Keratinocyte (primary cell): ENCODE results near the gene RFFL. TPM values are rescaled to one million over a fixed set of nuclear protein-coding genes. Genes with fewer than 3 reads are reported as not detected.

Experiments
- DNase-seq: peaks from one replicate; pipeline ENCODE4 v3.0.0-alpha.2; 2011; ENCODE audit warnings: low read depth, missing footprints, low spot score
- FAIRE-seq: peaks from 2 replicates; lab custom pipeline; 2011; peaks lifted over from hg19 to GRCh38; lab: Jason Lieb, UNC
- H2AFZ ChIP-seq: 2 replicates; pipeline ENCODE4 v1.6.0; 2012; ENCODE audit warnings: low read length, control low read depth, inconsistent platforms; ENCODE audit not compliant: control insufficient read depth
- H3K27ac ChIP-seq: 2 replicates; pipeline ENCODE4 v1.5.1; 2011; ENCODE audit warnings: low read length; ENCODE audit not compliant: control insufficient read depth, insufficient read depth
- H3K27me3 ChIP-seq: 3 replicates; pipeline ENCODE4 v1.6.0; 2011; ENCODE audit warnings: low read length; ENCODE audit not compliant: control insufficient read depth, insufficient read depth; ENCODE audit errors: extremely low read depth
- H3K36me3 ChIP-seq, 2 experiments: 2 replicates in 1 of 2; 3 replicates in 1 of 2; pipeline ENCODE4 v1.5.1; 2011; ENCODE audit warnings: low read length in 2 of 2, mild to moderate bottlenecking in 1 of 2; ENCODE audit not compliant: control insufficient read depth in 2 of 2, insufficient read depth in 2 of 2; ENCODE audit errors: extremely low read depth in 1 of 2
- H3K4me1 ChIP-seq: 3 replicates; pipeline ENCODE4 v1.5.1; 2011; ENCODE audit warnings: low read length; ENCODE audit not compliant: control insufficient read depth, insufficient read depth; ENCODE audit errors: extremely low read depth
- H3K4me2 ChIP-seq: 3 replicates; pipeline ENCODE4 v1.6.0; 2011; ENCODE audit warnings: low read depth, low read length; ENCODE audit not compliant: control insufficient read depth, insufficient read depth; ENCODE audit errors: extremely low read depth
- H3K4me3 ChIP-seq, 3 experiments: fragments of 200-600 bp in 1 of 3; sonication (generic) in 1 of 3; 2 replicates in 2 of 3; 3 replicates in 1 of 3; pipeline ENCODE4 v1.5.1; 2011 to 2016; ENCODE audit warnings: low read length in 3 of 3, mild to moderate bottlenecking in 3 of 3, control low read depth in 2 of 3, inconsistent platforms in 1 of 3, low read depth in 1 of 3, mixed read lengths in 1 of 3, mixed run types in 1 of 3, moderate library complexity in 1 of 3; ENCODE audit not compliant: control insufficient read depth in 2 of 3, insufficient read depth in 2 of 3; ENCODE audit errors: extremely low read depth in 1 of 3
- H3K79me2 ChIP-seq: 2 replicates; pipeline ENCODE4 v1.6.0; 2012; ENCODE audit warnings: low read length; ENCODE audit not compliant: control insufficient read depth, insufficient read depth
- H3K9ac ChIP-seq: 3 replicates; pipeline ENCODE4 v1.6.0; 2011; ENCODE audit warnings: low read length; ENCODE audit not compliant: control insufficient read depth, insufficient read depth; ENCODE audit errors: extremely low read depth
- H3K9me1 ChIP-seq: 3 replicates; pipeline ENCODE4 v1.6.0; 2011; ENCODE audit warnings: low read length; ENCODE audit not compliant: control insufficient read depth, insufficient read depth; ENCODE audit errors: extremely low read depth
- H3K9me3 ChIP-seq: 2 replicates; pipeline ENCODE4 v1.5.1; 2012; ENCODE audit warnings: low read depth, low read length; ENCODE audit not compliant: control insufficient read depth
- H4K20me1 ChIP-seq: 3 replicates; pipeline ENCODE4 v1.6.0; 2011; ENCODE audit warnings: low read length; ENCODE audit not compliant: control insufficient read depth, insufficient read depth; ENCODE audit errors: extremely low read depth
- EZH2 ChIP-seq: IDR thresholded peaks from one replicate; pipeline ENCODE4 v1.6.1; 2012; ENCODE audit warnings: inconsistent platforms, mild to moderate bottlenecking, low read length, moderate library complexity
- dilution Hi-C: fragments of 300-500 bp; cut with MboI; formaldehyde crosslinking; loops from one replicate; pipeline ENCODE4 v1.7.0; 2020; ENCODE audit warnings: low sequenced_read_pairs; ENCODE audit not compliant: extremely low pct_ligation_motif_present
- polyA plus RNA-seq, 5 experiments: library from polyadenylated mRNA; depleted of rRNA in 3 of 5; stranded (reverse) in 3 of 5; stranded (forward) in 1 of 5; unstranded in 1 of 5; fragments of >200 nt; gene quantifications; 1 replicate in 1 of 5; 2 replicates in 3 of 5; 3 replicates in 1 of 5; pipeline versions ENCODE4 v1.2.1 to v1.2.3, GENCODE V29; 2011 to 2012; ENCODE audit warnings: missing spikeins in 2 of 5, low read depth in 1 of 5, low replicate concordance in 1 of 5
- TF ChIP-seq, protein P1 (sequence below), 3 experiments: IDR thresholded peaks in 1 of 3; conservative IDR thresholded peaks in 1 of 3; optimal IDR thresholded peaks in 1 of 3; 2 replicates in 2 of 3; 3 replicates in 1 of 3; pipeline versions ENCODE3 to v1.5.1; 2011; ENCODE audit warnings: low read length in 3 of 3, mild to moderate bottlenecking in 3 of 3, moderate library complexity in 2 of 3, control low read depth in 1 of 3, inconsistent platforms in 1 of 3; ENCODE audit not compliant: insufficient read depth in 2 of 3; ENCODE audit errors: extremely low read depth in 1 of 3

RFFL gene
- polyA plus RNA-seq, 1 donor (not counting 4 experiments of a cell fraction or from before 2014, with no cell fraction given): 13.5 TPM

DNA sequence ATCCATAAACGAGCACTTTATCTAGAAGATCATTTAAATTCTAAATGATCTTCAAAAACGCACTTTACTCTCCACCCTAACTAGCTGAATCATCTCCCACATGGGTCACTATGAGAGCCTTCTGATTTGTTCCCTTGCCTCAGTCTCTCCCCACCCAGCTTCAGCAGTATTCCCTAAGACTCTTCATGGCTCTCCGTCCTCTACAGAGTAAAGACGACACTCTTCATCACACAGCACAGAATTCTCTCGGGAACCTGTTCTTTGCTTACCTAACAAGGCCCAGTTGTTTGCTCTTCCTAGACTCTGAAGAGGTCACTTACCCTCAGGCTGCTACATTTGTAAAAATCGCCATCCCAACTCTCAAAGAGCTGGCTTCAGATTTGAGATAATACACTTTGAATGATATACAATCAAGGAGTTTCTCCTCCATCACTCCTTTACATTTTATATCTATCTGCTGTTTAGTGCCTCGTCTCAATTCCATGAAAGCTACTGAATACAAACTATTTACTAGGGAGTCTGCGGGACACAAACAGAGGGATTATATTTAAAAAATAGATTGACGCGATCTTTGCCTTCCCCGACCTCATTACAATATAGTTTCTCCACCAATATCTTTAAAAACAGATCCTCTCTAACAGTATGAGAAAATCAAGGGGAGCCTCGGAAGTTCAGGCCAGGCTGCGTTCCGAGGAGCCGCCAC, 83.7 kb downstream of the RFFL start:
- Histone ChIP-seq H4K20me1 (no peaks in the 10 kb centered on the region), H3K36me3 (no peaks in the 10 kb centered on the region), H3K9me3 (no peaks in the 10 kb centered on the region), H3K79me2 (peaks cover 12% of the 10 kb centered on the region), H3K4me2 (peak overlapping the region; percentile 69), H3K9ac (peak overlapping the region; percentile 98), H3K27me3 (no peaks in the 10 kb centered on the region), H3K9me1 (no peaks in the 10 kb centered on the region), H3K4me3 (peak overlapping the region; percentile 82 to 92 (median 86)), H3K4me1 (peaks cover 18% of the 10 kb centered on the region), H2AFZ (peak overlapping the region; percentile 71), H3K27ac (peak overlapping the region; percentile 93)
- FAIRE-seq (no peak), DNase-seq (no peak)
- no peak for TF ChIP-seq EZH2
- TF ChIP-seq, protein P1, sequence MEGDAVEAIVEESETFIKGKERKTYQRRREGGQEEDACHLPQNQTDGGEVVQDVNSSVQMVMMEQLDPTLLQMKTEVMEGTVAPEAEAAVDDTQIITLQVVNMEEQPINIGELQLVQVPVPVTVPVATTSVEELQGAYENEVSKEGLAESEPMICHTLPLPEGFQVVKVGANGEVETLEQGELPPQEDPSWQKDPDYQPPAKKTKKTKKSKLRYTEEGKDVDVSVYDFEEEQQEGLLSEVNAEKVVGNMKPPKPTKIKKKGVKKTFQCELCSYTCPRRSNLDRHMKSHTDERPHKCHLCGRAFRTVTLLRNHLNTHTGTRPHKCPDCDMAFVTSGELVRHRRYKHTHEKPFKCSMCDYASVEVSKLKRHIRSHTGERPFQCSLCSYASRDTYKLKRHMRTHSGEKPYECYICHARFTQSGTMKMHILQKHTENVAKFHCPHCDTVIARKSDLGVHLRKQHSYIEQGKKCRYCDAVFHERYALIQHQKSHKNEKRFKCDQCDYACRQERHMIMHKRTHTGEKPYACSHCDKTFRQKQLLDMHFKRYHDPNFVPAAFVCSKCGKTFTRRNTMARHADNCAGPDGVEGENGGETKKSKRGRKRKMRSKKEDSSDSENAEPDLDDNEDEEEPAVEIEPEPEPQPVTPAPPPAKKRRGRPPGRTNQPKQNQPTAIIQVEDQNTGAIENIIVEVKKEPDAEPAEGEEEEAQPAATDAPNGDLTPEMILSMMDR (optimal IDR thresholded peaks at IDR 0.05 in 1 of 3, IDR thresholded peaks at IDR 0.05 in 1 of 3, conservative IDR thresholded peaks at IDR 0.05 in 1 of 3; ENCODE audit: extremely low read depth in 1 of 3, insufficient read depth in 2 of 3, low read length in 3 of 3): no peak
- dilution Hi-C loops: no loop called here

GRCh38 chr17:34979153-34979552, 84.4 kb downstream of the RFFL start:
- no peak for TF ChIP-seq EZH2
- TF ChIP-seq, protein P1 (optimal IDR thresholded peaks at IDR 0.05 in 1 of 3, IDR thresholded peaks at IDR 0.05 in 1 of 3, conservative IDR thresholded peaks at IDR 0.05 in 1 of 3; ENCODE audit: extremely low read depth in 1 of 3, insufficient read depth in 2 of 3, low read length in 3 of 3): no peak
- H3K79me2 ChIP-seq: peaks cover 12% of the 10 kb centered on the region
- no peak for FAIRE-seq
- H3K36me3 ChIP-seq: no peaks in the 10 kb centered on the region
- H3K9me3 ChIP-seq: no peaks in the 10 kb centered on the region
- dilution Hi-C loops: no loop called here
- no peak overlapping the region for H3K9ac ChIP-seq
- peak overlapping the region; percentile 69 for H3K4me2 ChIP-seq
- H2AFZ ChIP-seq: no peak overlapping the region
- peaks cover 18% of the 10 kb centered on the region for H3K4me1 ChIP-seq
- H4K20me1 ChIP-seq: no peaks in the 10 kb centered on the region
- no peaks in the 10 kb centered on the region for H3K27me3 ChIP-seq
- no peak overlapping the region for H3K4me3 ChIP-seq
- DNase-seq: no peak
- H3K9me1 ChIP-seq: no peaks in the 10 kb centered on the region
- H3K27ac ChIP-seq: no peak overlapping the region
